Lower leg skin (tissue), 4 donors: ENCODE results near the gene CASTOR1. TPM values are rescaled to one million over a fixed set of nuclear protein-coding genes. Genes with fewer than 3 reads are reported as not detected.
A peak's percentile ranks its signal among the peaks of the same experiment; 100 is the strongest.

Experiments used
- DNase-seq, 2 donors: peaks; one replicate each; pipeline ENCODE4 v3.0.0-alpha.2; 2019; ENCODE audit warnings: low spot score in 2 of 2
- H3K4me3 ChIP-seq: fragments of 200-600 bp; sonication (generic); 2 replicates; pipeline ENCODE4 v1.5.1; 2017; ENCODE audit warnings: mild to moderate bottlenecking, low read depth; ENCODE audit not compliant: poor library complexity, severe bottlenecking
- CTCF ChIP-seq, 3 donors: fragments of 450-650 bp; IDR thresholded peaks; one replicate each; pipeline ENCODE4 v1.5.1; 2016; ENCODE audit warnings: antibody characterized with exemption in 3 of 3, mild to moderate bottlenecking in 3 of 3, moderate library complexity in 2 of 3
- POLR2A ChIP-seq, 2 donors: fragments of 450-650 bp; IDR thresholded peaks; one replicate each; pipeline ENCODE4 v1.6.1; 2016 to 2017; ENCODE audit warnings: antibody characterized with exemption in 2 of 2, mild to moderate bottlenecking in 1 of 2, moderate library complexity in 1 of 2
- WGBS, 2 donors: methylation state at CpG; one replicate each; pipeline ENCODE4 v1.1.5; 2018; 5-methylcytosine and 5-hydroxymethylcytosine counted together
- intact Hi-C: fragments of 100-400 bp; cut with DNase I; formaldehyde crosslinking; loops from one replicate; pipeline ENCODE4 v1.15.0; 2023; ENCODE audit warnings: low total_unique reads
- total RNA-seq, 4 donors: library from RNA; depleted of rRNA; stranded (reverse); fragments of >200 nt; gene quantifications; one replicate each; pipeline ENCODE4 v1.1.0, GENCODE V29; 2016

Gene CASTOR1
- total RNA-seq, 4 donors from 2014 or later: 16.3 to 38.1 (median 22.6) TPM

- intact Hi-C loops: no loop called here
- WGBS, 2 donors: 68 to 72% methylated on average over 14 to 18 of the region's 18 CpGs
- no peak for DNase-seq
- H3K4me3 ChIP-seq: no peak overlapping the region
- TF ChIP-seq POLR2A (IDR thresholded peaks at IDR 0.05) (no peak), CTCF (IDR thresholded peaks at IDR 0.05) (no peak)
Measured at GRCh38 chr22:30292069-30292970, 3.0 kb upstream of the CASTOR1 start.

GRCh38 chr22:30291058-30291892, 2.0 kb upstream of the CASTOR1 start:
- TF ChIP-seq CTCF (IDR thresholded peaks at IDR 0.05) (no peak), POLR2A (IDR thresholded peaks at IDR 0.05) (no peak)
- peak; percentile 88 to 98 for DNase-seq
- intact Hi-C loops: no loop called here
- 54 to 57% methylated on average over 12 to 13 of the region's 13 CpGs for WGBS, 2 donors
- H3K4me3 ChIP-seq: no peak overlapping the region

GRCh38 chr22:30290342-30291057, 1.2 kb upstream of the CASTOR1 start:
- no peak overlapping the region for H3K4me3 ChIP-seq
- TF ChIP-seq CTCF (IDR thresholded peaks at IDR 0.05) (no peak), POLR2A (IDR thresholded peaks at IDR 0.05) (no peak)
- intact Hi-C loops: no loop called here
- no peak for DNase-seq
- WGBS, 2 donors: 7 to 30% methylated on average over 2 to 3 of the region's 3 CpGs

- WGBS, 2 donors: 8 to 13% methylated on average over 8 to 12 of the region's 12 CpGs
- intact Hi-C loops: loop anchor here (2.0 kb wide), 1 partner anchor 97 kb away; the partner anchor contains the start of gene RNF215
- no peak overlapping the region for H3K4me3 ChIP-seq
- TF ChIP-seq POLR2A (IDR thresholded peaks at IDR 0.05): no peak
- no peak for DNase-seq
Measured at GRCh38 chr22:30289980-30290313, 642 bp upstream of the CASTOR1 start.

GRCh38 chr22:30288419-30289140, 725 bp downstream of the CASTOR1 start:
- intact Hi-C loops: loop anchor here (2.0 kb wide), 1 partner anchor 98 kb away; the partner anchor contains the start of gene RNF215
- DNase-seq: no peak
- TF ChIP-seq POLR2A (IDR thresholded peaks at IDR 0.05) (no peak), CTCF (IDR thresholded peaks at IDR 0.05) (no peak)
- H3K4me3 ChIP-seq: peak overlapping the region; percentile 64
- WGBS, 2 donors: 5 to 12% methylated on average over 23 to 27 of the region's 27 CpGs
